Uterus (tissue), 4 donors: ENCODE results near the gene ORMDL1. TPM values are rescaled to one million over a fixed set of nuclear protein-coding genes. Genes with fewer than 3 reads are reported as not detected.

ENCODE experiments used
- DNase-seq, 2 donors: peaks; one replicate each; pipeline ENCODE4 v3.0.0-alpha.2; 2019 to 2020
- H3K27ac ChIP-seq, 2 donors: fragments of 200-600 bp; sonication (generic); 1 replicate in 1 of 2; 2 replicates in 1 of 2; pipeline ENCODE4 v1.5.1; 2016 to 2018
- H3K27me3 ChIP-seq, 2 donors: fragments of 200-600 bp; sonication (generic); one replicate each; pipeline ENCODE4 v1.5.1; 2018 to 2019; ENCODE audit warnings: control low read depth in 1 of 2
- H3K36me3 ChIP-seq, 2 donors: fragments of 200-600 bp; sonication (generic); one replicate each; pipeline ENCODE4 v1.5.1; 2019; ENCODE audit warnings: control low read depth in 1 of 2
- H3K4me1 ChIP-seq, 2 donors: fragments of 200-600 bp; sonication (generic); one replicate each; pipeline ENCODE4 v1.5.1; 2018 to 2019; ENCODE audit warnings: control low read depth in 1 of 2
- H3K4me3 ChIP-seq, 2 donors: fragments of 200-600 bp; sonication (generic); 1 replicate in 1 of 2; 2 replicates in 1 of 2; pipeline ENCODE4 v1.5.1; 2018 to 2019; ENCODE audit warnings: mild to moderate bottlenecking in 1 of 2
- H3K9me3 ChIP-seq, 2 donors: fragments of 200-600 bp; sonication (generic); one replicate each; pipeline ENCODE4 v1.5.1; 2019; ENCODE audit warnings: control low read depth in 1 of 2
- CTCF ChIP-seq, 4 experiments: fragments of 200-600 bp in 2 of 4; fragments of 450-650 bp in 2 of 4; sonication (generic) in 2 of 4; IDR thresholded peaks; one replicate each; pipeline ENCODE4 v1.5.1; 2016 to 2019; ENCODE audit warnings: antibody characterized with exemption in 4 of 4, mild to moderate bottlenecking in 2 of 4, moderate library complexity in 1 of 4
- POLR2A ChIP-seq, 2 donors: fragments of 450-650 bp; IDR thresholded peaks; one replicate each; pipeline ENCODE4 v1.6.1; 2016; ENCODE audit warnings: antibody characterized with exemption in 2 of 2, mild to moderate bottlenecking in 1 of 2, moderate library complexity in 1 of 2
- intact Hi-C: fragments of 100-400 bp; cut with DNase I; formaldehyde crosslinking; loops from one replicate; pipeline ENCODE4 v1.15.1; 2023; ENCODE audit warnings: low total_unique reads
- total RNA-seq, 4 donors: library from RNA; depleted of rRNA in 3 of 4; stranded (reverse); fragments of >200 nt in 3 of 4; gene quantifications; one replicate each; pipeline versions ENCODE4 v1.1.0 to v1.2.4, GENCODE V29; 2014 to 2023
- donor health status: DM: yes; HTN: yes; CAD: no.

The ORMDL1 gene
- total RNA-seq, 4 donors from 2014 or later: 29.7 to 92.8 (median 66.9) TPM

GRCh38 chr2:189803431-189803830, 19.3 kb upstream of the ORMDL1 start:
- Histone ChIP-seq H3K9me3 (no peaks in the 10 kb centered on the region), H3K36me3 (no peaks in the 10 kb centered on the region), H3K4me1 (no peaks in the 10 kb centered on the region), H3K27me3 (no peaks in the 10 kb centered on the region), H3K27ac (no peak overlapping the region), H3K4me3 (no peak overlapping the region)
- no peak for TF ChIP-seq CTCF (IDR thresholded peaks at IDR 0.05)
- DNase-seq: no peak
- intact Hi-C loops: no loop called here

DNA sequence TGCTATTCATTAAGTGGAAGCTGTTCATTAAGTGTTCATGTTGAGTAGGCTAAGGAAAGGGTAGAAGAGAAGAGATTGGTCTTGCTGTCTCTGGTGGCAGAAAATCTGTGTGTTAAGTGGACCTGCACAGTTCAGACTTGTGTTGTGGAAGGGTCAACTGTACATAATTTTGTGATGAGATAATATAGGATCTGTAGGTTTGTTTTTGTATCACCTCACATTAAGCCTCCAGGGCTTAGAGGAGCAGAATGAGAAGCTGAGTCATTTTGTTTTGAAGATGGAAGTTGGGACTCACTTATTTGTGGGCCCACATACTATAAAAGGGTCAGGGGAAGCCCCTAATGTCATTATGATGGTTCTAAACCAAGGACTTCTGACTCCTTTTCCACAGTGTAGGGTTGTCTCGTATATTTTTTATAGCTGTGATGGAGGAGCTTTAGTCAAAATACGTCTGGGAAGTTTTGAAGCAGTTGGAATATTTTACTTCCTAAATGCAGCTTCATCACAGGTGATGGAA, 18.3 kb upstream of the ORMDL1 start:
- no peak overlapping the region for H3K4me3 ChIP-seq
- intact Hi-C loops: no loop called here
- H3K4me1 ChIP-seq: no peaks in the 10 kb centered on the region
- no peak overlapping the region for H3K27ac ChIP-seq
- no peak for TF ChIP-seq CTCF (IDR thresholded peaks at IDR 0.05)
- no peak for TF ChIP-seq POLR2A (IDR thresholded peaks at IDR 0.05)
- no peaks in the 10 kb centered on the region for H3K9me3 ChIP-seq
- no peak for DNase-seq
- H3K36me3 ChIP-seq: no peaks in the 10 kb centered on the region
- no peaks in the 10 kb centered on the region for H3K27me3 ChIP-seq

- no peaks in the 10 kb centered on the region for H3K4me1 ChIP-seq
- no peaks in the 10 kb centered on the region for H3K27me3 ChIP-seq
- intact Hi-C loops: no loop called here
- no peaks in the 10 kb centered on the region for H3K9me3 ChIP-seq
- no peaks in the 10 kb centered on the region for H3K36me3 ChIP-seq
- H3K27ac ChIP-seq: no peak overlapping the region
- DNase-seq: no peak
- no peak overlapping the region for H3K4me3 ChIP-seq
- TF ChIP-seq POLR2A (IDR thresholded peaks at IDR 0.05): no peak
- TF ChIP-seq CTCF (IDR thresholded peaks at IDR 0.05): no peak
Observed at GRCh38 chr2:189799531-189799930, 15.4 kb upstream of the ORMDL1 start.

- no peak overlapping the region for H3K4me3 ChIP-seq
- intact Hi-C loops: no loop called here
- H3K27me3 ChIP-seq: no peaks in the 10 kb centered on the region
- no peak for TF ChIP-seq CTCF (IDR thresholded peaks at IDR 0.05)
- no peak for TF ChIP-seq POLR2A (IDR thresholded peaks at IDR 0.05)
- no peaks in the 10 kb centered on the region for H3K9me3 ChIP-seq
- H3K36me3 ChIP-seq: no peaks in the 10 kb centered on the region
- H3K4me1 ChIP-seq: no peaks in the 10 kb centered on the region
- no peak for DNase-seq
- H3K27ac ChIP-seq: no peak overlapping the region
Observed at GRCh38 chr2:189799030-189799331, 14.8 kb upstream of the ORMDL1 start.

- no peak for DNase-seq
- TF ChIP-seq CTCF (IDR thresholded peaks at IDR 0.05): peak; percentile 16 to 26 (median 20)
- TF ChIP-seq POLR2A (IDR thresholded peaks at IDR 0.05): no peak
- intact Hi-C loops: no loop called here
- Histone ChIP-seq H3K4me3 (no peak overlapping the region), H3K9me3 (no peaks in the 10 kb centered on the region), H3K4me1 (no peaks in the 10 kb centered on the region), H3K36me3 (no peaks in the 10 kb centered on the region), H3K27ac (no peak overlapping the region), H3K27me3 (no peaks in the 10 kb centered on the region)
Observed at GRCh38 chr2:189798312-189799029, 14.3 kb upstream of the ORMDL1 start.
